SK-N-SH treated with all-trans-retinoic acid at 6 μM for 48 hours (cell line): Measurements from ENCODE around the gene VEZF1.

Source experiments
- ATAC-seq: fragments of 200-7000 bp; cut with Tn5 transposase; 3 replicates; pipeline ENCODE4 v1.9.1; 2020; ENCODE audit warnings: mild to moderate bottlenecking, moderate library complexity
- ARNTL ChIP-seq: fragments of 450-650 bp; formaldehyde crosslinking; IDR thresholded peaks from 2 replicates; pipeline ENCODE4 v1.5.0; 2020; ENCODE audit warnings: low read depth, mild to moderate bottlenecking, moderate library complexity, borderline replicate concordance
- BACH2 ChIP-seq: fragments of 250-450 bp; sonication (Bioruptor Pico); IDR thresholded peaks from 2 replicates; pipeline ENCODE4 v1.9.0; 2021; ENCODE audit warnings: mild to moderate bottlenecking, borderline replicate concordance
- CSDC2 ChIP-seq: fragments of 250-450 bp; sonication (Bioruptor Pico); IDR thresholded peaks from 2 replicates; pipeline ENCODE4 v1.5.0; 2020; ENCODE audit warnings: mild to moderate bottlenecking, moderate library complexity
- GLIS3 ChIP-seq: fragments of 250-450 bp; sonication (Bioruptor Pico); IDR thresholded peaks from 2 replicates; pipeline ENCODE4 v1.5.0; 2020; ENCODE audit warnings: mild to moderate bottlenecking, moderate library complexity
- ISL1 ChIP-seq: fragments of 250-450 bp; sonication (Bioruptor Pico); IDR thresholded peaks from 2 replicates; pipeline ENCODE4 v2.1.2; 2022; ENCODE audit warnings: mild to moderate bottlenecking, moderate library complexity
- OSR1 ChIP-seq: fragments of 250-450 bp; sonication (Bioruptor Pico); IDR thresholded peaks from 2 replicates; pipeline ENCODE4 v1.8.0; 2022; ENCODE audit warnings: moderate library complexity, mild to moderate bottlenecking, inconsistent platforms
- PPARA ChIP-seq: fragments of 250-450 bp; sonication (Bioruptor Pico); IDR thresholded peaks from 2 replicates; pipeline ENCODE4 v1.5.0; 2020; ENCODE audit warnings: mild to moderate bottlenecking, borderline replicate concordance
- RARB ChIP-seq: fragments of 250-450 bp; sonication (Bioruptor Pico); IDR thresholded peaks from 2 replicates; pipeline ENCODE4 v1.8.0; 2021; ENCODE audit warnings: mild to moderate bottlenecking, moderate library complexity
- SNAI2 ChIP-seq: fragments of 250-450 bp; sonication (Bioruptor Pico); IDR thresholded peaks from 2 replicates; pipeline ENCODE4 v1.5.0; 2020; ENCODE audit warnings: mild to moderate bottlenecking, moderate library complexity
- TCF4 ChIP-seq: fragments of 250-450 bp; sonication (Bioruptor Pico); IDR thresholded peaks from 2 replicates; pipeline ENCODE4 v1.8.0; 2021; ENCODE audit warnings: mild to moderate bottlenecking, moderate library complexity, borderline replicate concordance
- TOX ChIP-seq: fragments of 250-450 bp; sonication (Bioruptor Pico); IDR thresholded peaks from 2 replicates; pipeline ENCODE4 v1.8.0; 2021; ENCODE audit warnings: mild to moderate bottlenecking, moderate library complexity, borderline replicate concordance
- ZC3H10 ChIP-seq: fragments of 250-450 bp; sonication (Bioruptor Pico); IDR thresholded peaks from 2 replicates; pipeline ENCODE4 v1.5.1; 2021; ENCODE audit warnings: mild to moderate bottlenecking, moderate library complexity
- ZFP3 ChIP-seq: fragments of 250-450 bp; sonication (Bioruptor Pico); IDR thresholded peaks from 2 replicates; pipeline ENCODE4 v1.5.0; 2020; ENCODE audit warnings: mild to moderate bottlenecking, moderate library complexity
- ZFP30 ChIP-seq: fragments of 450-650 bp; formaldehyde crosslinking; IDR thresholded peaks from 2 replicates; pipeline ENCODE4 v1.5.0; 2022; ENCODE audit warnings: mild to moderate bottlenecking, moderate library complexity
- ZNF565 ChIP-seq: fragments of 450-650 bp; formaldehyde crosslinking; conservative IDR thresholded peaks from 2 replicates; pipeline ENCODE4 v1.5.0; 2020; ENCODE audit warnings: low read depth, mild to moderate bottlenecking, moderate library complexity
- ZNF70 ChIP-seq: fragments of 450-650 bp; formaldehyde crosslinking; IDR thresholded peaks from 2 replicates; pipeline ENCODE4 v1.5.0; 2020; ENCODE audit warnings: mild to moderate bottlenecking, moderate library complexity
- ZNF8 ChIP-seq: fragments of 450-650 bp; formaldehyde crosslinking; IDR thresholded peaks from 2 replicates; pipeline ENCODE4 v1.5.0; 2020; ENCODE audit warnings: mild to moderate bottlenecking, moderate library complexity
- TF ChIP-seq, protein P1 (sequence below): fragments of 250-450 bp; sonication (Bioruptor Pico); IDR thresholded peaks from 2 replicates; pipeline ENCODE4 v1.5.1; 2020; ENCODE audit warnings: low read depth, mild to moderate bottlenecking, moderate library complexity
- TF ChIP-seq, protein P2 (sequence below): fragments of 250-450 bp; sonication (Bioruptor Pico); IDR thresholded peaks from 2 replicates; pipeline ENCODE4 v1.5.1; 2021; ENCODE audit warnings: mild to moderate bottlenecking, moderate library complexity
- TF ChIP-seq, protein P3 (sequence below): fragments of 250-450 bp; sonication (Bioruptor Pico); IDR thresholded peaks from 2 replicates; pipeline ENCODE4 v1.8.0; 2021; ENCODE audit warnings: low read depth, mild to moderate bottlenecking, moderate library complexity, borderline replicate concordance
- TF ChIP-seq, protein P4 (sequence below): fragments of 250-450 bp; sonication (Bioruptor Pico); IDR thresholded peaks from 2 replicates; pipeline ENCODE4 v1.5.0; 2020; ENCODE audit warnings: mild to moderate bottlenecking, moderate library complexity
- TF ChIP-seq, protein P5 (sequence below): fragments of 250-450 bp; sonication (Bioruptor Pico); IDR thresholded peaks from 2 replicates; pipeline ENCODE4 v1.8.0; 2020; ENCODE audit warnings: mild to moderate bottlenecking, moderate library complexity, borderline replicate concordance

VEZF1 gene

DNA sequence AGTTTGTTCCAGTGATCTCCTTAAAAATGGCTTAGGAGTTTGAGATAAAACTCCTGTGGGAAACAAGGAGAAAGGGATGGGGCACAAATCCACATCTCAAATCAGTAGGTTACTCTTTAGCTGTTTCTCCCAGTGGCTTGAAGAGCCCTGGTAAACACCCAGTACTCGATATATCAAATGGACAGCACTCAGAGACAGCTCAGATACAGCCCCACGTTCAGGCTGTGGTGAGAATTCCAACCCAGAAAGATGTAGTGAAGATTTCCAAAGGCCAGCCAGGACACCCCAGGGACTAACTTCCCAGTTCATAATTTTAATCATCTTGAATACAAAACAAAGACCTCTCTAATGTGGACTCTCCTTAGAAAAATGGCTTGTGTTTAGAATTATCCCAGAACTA lies 6.4 kb upstream of the VEZF1 start:
- peak; percentile 2; the same call in 2 of the 3 replicates for ATAC-seq
- no peak for TF ChIP-seq ZNF565 (CRISPR knock-in tag)
- no peak for TF ChIP-seq ZFP3 (CRISPR knock-in tag)
- no peak for TF ChIP-seq CSDC2
- TF ChIP-seq GLIS3: no peak
- TF ChIP-seq, protein P1, sequence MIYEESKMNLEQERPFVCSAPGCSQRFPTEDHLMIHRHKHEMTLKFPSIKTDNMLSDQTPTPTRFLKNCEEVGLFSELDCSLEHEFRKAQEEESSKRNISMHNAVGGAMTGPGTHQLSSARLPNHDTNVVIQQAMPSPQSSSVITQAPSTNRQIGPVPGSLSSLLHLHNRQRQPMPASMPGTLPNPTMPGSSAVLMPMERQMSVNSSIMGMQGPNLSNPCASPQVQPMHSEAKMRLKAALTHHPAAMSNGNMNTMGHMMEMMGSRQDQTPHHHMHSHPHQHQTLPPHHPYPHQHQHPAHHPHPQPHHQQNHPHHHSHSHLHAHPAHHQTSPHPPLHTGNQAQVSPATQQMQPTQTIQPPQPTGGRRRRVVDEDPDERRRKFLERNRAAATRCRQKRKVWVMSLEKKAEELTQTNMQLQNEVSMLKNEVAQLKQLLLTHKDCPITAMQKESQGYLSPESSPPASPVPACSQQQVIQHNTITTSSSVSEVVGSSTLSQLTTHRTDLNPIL: no peak
- TF ChIP-seq PPARA (CRISPR knock-in tag): no peak
- no peak for TF ChIP-seq ZC3H10 (CRISPR knock-in tag)
- TF ChIP-seq ZFP30: no peak
- TF ChIP-seq ZNF8 (CRISPR knock-in tag): no peak
- no peak for TF ChIP-seq ISL1 (CRISPR knock-in tag)
- TF ChIP-seq SNAI2: no peak
- TF ChIP-seq TCF4 (CRISPR knock-in tag): no peak
- TF ChIP-seq, protein P2, sequence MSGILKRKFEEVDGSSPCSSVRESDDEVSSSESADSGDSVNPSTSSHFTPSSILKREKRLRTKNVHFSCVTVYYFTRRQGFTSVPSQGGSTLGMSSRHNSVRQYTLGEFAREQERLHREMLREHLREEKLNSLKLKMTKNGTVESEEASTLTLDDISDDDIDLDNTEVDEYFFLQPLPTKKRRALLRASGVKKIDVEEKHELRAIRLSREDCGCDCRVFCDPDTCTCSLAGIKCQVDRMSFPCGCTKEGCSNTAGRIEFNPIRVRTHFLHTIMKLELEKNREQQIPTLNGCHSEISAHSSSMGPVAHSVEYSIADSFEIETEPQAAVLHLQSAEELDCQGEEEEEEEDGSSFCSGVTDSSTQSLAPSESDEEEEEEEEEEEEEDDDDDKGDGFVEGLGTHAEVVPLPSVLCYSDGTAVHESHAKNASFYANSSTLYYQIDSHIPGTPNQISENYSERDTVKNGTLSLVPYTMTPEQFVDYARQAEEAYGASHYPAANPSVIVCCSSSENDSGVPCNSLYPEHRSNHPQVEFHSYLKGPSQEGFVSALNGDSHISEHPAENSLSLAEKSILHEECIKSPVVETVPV (CRISPR knock-in tag): no peak
- no peak for TF ChIP-seq RARB (CRISPR knock-in tag)
- TF ChIP-seq, protein P3, sequence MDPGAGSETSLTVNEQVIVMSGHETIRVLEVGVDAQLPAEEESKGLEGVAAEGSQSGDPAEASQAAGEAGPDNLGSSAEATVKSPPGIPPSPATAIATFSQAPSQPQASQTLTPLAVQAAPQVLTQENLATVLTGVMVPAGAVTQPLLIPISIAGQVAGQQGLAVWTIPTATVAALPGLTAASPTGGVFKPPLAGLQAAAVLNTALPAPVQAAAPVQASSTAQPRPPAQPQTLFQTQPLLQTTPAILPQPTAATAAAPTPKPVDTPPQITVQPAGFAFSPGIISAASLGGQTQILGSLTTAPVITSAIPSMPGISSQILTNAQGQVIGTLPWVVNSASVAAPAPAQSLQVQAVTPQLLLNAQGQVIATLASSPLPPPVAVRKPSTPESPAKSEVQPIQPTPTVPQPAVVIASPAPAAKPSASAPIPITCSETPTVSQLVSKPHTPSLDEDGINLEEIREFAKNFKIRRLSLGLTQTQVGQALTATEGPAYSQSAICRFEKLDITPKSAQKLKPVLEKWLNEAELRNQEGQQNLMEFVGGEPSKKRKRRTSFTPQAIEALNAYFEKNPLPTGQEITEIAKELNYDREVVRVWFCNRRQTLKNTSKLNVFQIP (CRISPR knock-in tag): no peak
- TF ChIP-seq, protein P4, sequence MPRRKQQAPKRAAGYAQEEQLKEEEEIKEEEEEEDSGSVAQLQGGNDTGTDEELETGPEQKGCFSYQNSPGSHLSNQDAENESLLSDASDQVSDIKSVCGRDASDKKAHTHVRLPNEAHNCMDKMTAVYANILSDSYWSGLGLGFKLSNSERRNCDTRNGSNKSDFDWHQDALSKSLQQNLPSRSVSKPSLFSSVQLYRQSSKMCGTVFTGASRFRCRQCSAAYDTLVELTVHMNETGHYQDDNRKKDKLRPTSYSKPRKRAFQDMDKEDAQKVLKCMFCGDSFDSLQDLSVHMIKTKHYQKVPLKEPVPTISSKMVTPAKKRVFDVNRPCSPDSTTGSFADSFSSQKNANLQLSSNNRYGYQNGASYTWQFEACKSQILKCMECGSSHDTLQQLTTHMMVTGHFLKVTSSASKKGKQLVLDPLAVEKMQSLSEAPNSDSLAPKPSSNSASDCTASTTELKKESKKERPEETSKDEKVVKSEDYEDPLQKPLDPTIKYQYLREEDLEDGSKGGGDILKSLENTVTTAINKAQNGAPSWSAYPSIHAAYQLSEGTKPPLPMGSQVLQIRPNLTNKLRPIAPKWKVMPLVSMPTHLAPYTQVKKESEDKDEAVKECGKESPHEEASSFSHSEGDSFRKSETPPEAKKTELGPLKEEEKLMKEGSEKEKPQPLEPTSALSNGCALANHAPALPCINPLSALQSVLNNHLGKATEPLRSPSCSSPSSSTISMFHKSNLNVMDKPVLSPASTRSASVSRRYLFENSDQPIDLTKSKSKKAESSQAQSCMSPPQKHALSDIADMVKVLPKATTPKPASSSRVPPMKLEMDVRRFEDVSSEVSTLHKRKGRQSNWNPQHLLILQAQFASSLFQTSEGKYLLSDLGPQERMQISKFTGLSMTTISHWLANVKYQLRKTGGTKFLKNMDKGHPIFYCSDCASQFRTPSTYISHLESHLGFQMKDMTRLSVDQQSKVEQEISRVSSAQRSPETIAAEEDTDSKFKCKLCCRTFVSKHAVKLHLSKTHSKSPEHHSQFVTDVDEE (CRISPR knock-in tag): no peak
- no peak for TF ChIP-seq ZNF70 (CRISPR knock-in tag)
- TF ChIP-seq OSR1: no peak
- TF ChIP-seq, protein P5, sequence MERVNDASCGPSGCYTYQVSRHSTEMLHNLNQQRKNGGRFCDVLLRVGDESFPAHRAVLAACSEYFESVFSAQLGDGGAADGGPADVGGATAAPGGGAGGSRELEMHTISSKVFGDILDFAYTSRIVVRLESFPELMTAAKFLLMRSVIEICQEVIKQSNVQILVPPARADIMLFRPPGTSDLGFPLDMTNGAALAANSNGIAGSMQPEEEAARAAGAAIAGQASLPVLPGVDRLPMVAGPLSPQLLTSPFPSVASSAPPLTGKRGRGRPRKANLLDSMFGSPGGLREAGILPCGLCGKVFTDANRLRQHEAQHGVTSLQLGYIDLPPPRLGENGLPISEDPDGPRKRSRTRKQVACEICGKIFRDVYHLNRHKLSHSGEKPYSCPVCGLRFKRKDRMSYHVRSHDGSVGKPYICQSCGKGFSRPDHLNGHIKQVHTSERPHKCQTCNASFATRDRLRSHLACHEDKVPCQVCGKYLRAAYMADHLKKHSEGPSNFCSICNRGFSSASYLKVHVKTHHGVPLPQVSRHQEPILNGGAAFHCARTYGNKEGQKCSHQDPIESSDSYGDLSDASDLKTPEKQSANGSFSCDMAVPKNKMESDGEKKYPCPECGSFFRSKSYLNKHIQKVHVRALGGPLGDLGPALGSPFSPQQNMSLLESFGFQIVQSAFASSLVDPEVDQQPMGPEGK (CRISPR knock-in tag): no peak
- no peak for TF ChIP-seq BACH2 (CRISPR knock-in tag)
- TF ChIP-seq, all 23 proteins: peak for 0

DNA sequence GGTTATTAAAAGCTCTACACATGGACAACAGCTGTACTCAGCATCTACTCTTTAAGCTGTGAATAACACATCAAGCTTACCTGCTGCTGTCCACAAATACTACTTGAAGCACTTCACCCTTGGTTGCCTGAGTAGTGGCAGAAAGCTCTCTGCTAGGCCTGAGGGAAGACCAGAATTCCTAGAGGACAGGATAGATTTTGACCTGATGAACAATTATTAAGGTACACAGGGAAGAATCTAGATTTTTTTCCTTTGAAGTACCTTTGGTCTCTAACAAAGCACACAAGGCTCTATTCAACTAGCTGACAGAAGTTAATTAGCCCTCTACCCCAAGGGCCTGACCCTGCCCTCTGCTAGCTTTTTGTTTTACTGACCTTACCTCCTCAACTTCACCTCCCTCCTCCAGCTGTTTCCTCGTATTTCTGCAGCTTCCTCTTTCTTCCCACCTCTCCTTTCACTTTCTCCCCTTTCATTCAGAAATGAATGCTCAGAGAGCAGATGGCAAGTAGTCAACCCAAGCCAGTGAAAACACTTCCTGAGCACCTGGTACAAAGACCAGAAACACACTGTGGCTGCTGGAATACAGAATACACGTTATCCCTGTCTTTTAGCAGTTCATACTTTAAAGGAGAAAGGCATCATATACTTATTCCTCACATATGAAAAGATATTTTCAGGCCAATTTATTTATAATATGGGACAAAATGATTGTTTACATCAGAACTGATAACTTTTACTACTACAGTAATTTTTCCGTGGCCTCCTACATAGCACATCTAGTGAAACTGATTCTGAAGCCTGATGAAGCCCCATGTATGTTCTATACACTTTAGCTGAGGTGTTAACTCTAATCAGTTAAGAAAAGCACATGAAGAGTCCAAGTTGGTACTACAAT lies 5.7 kb upstream of the VEZF1 start:
- ATAC-seq: no peak
- TF ChIP-seq ZFP30 (no peak), TOX (no peak), ZNF8 (CRISPR knock-in tag) (no peak), ZFP3 (CRISPR knock-in tag) (no peak), ARNTL (no peak)
- TF ChIP-seq, protein P1: peak; percentile 32; the same call in 1 of the 2 replicates
- TF ChIP-seq, protein P5 (CRISPR knock-in tag): no peak
- TF ChIP-seq, protein P4 (CRISPR knock-in tag): no peak
